NB4 (cell line): ENCODE measurements around the gene PPFIA4.

ENCODE experiments used
- CTCF ChIP-seq: IDR thresholded peaks from one replicate; pipeline ENCODE4 v1.5.1; 2012; ENCODE audit warnings: low read depth, low read length
- MAX ChIP-seq: IDR thresholded peaks from 2 replicates; pipeline ENCODE4 v1.6.1; 2011; ENCODE audit warnings: low read depth, low read length
- MYC ChIP-seq: IDR thresholded peaks from 2 replicates; pipeline ENCODE4 v1.6.1; 2011; ENCODE audit warnings: low read depth, low read length
- POLR2A ChIP-seq: IDR thresholded peaks from 2 replicates; pipeline ENCODE4 v1.6.1; 2011; ENCODE audit warnings: mild to moderate bottlenecking; ENCODE audit not compliant: insufficient read length; ENCODE audit errors: extremely low read depth

GRCh38 chr1:203072911-203073310 is 46.6 kb downstream of the PPFIA4 start:
- TF ChIP-seq CTCF, result no peak
- TF ChIP-seq POLR2A, result no peak
- no peak for TF ChIP-seq MAX
- no peak for TF ChIP-seq MYC
